Loucy (cell line): ENCODE results near the gene C14orf180.

ENCODE experiments used
- H2AFZ ChIP-seq: fragments of 200-600 bp; sonication (generic); 2 replicates; pipeline ENCODE4 v1.6.0; 2016; ENCODE audit warnings: antibody characterized with exemption, mild to moderate bottlenecking, low read length, moderate library complexity
- H3F3A ChIP-seq: fragments of 200-600 bp; 2 replicates; pipeline ENCODE4 v1.6.0; 2016; ENCODE audit warnings: antibody characterized with exemption, low read depth, mild to moderate bottlenecking
- H3K27me3 ChIP-seq: fragments of 200-600 bp; sonication (generic); 2 replicates; pipeline ENCODE4 v1.6.1; 2014; ENCODE audit warnings: low read length, mild to moderate bottlenecking; ENCODE audit not compliant: insufficient read depth, poor library complexity, severe bottlenecking
- H3K36me3 ChIP-seq: fragments of 200-600 bp; sonication (generic); 2 replicates; pipeline ENCODE4 v1.6.1; 2016; ENCODE audit warnings: low read length; ENCODE audit not compliant: insufficient read depth
- H3K4me1 ChIP-seq: fragments of 200-600 bp; sonication (generic); 2 replicates; pipeline ENCODE4 v1.5.1; 2014; ENCODE audit warnings: low read length, mild to moderate bottlenecking; ENCODE audit not compliant: insufficient read depth, poor library complexity, severe bottlenecking
- H3K4me2 ChIP-seq: fragments of 200-600 bp; sonication (generic); 2 replicates; pipeline ENCODE4 v1.6.0; 2014; ENCODE audit warnings: antibody characterized with exemption, low read length, low read depth, mild to moderate bottlenecking; ENCODE audit not compliant: poor library complexity, severe bottlenecking
- H3K4me3 ChIP-seq: fragments of 200-600 bp; sonication (generic); 2 replicates; pipeline ENCODE4 v1.5.1; 2014; ENCODE audit warnings: low read length, mild to moderate bottlenecking, mixed read lengths; ENCODE audit not compliant: poor library complexity, severe bottlenecking
- H3K79me2 ChIP-seq: fragments of 200-600 bp; sonication (generic); 2 replicates; pipeline ENCODE4 v1.6.1; 2014; ENCODE audit warnings: low read length; ENCODE audit not compliant: insufficient read depth
- H3K9ac ChIP-seq: fragments of 200-600 bp; sonication (generic); 2 replicates; pipeline ENCODE4 v1.6.0; 2014; ENCODE audit warnings: mild to moderate bottlenecking, low read depth, low read length, moderate library complexity; ENCODE audit not compliant: poor library complexity, severe bottlenecking
- H3K9me2 ChIP-seq: fragments of 200-600 bp; sonication (generic); replicated peaks from 2 replicates; pipeline ENCODE4 v1.6.1; 2016; ENCODE audit warnings: low read depth, low read length, mixed read lengths
- H3K9me3 ChIP-seq: fragments of 200-600 bp; sonication (generic); 2 replicates; pipeline ENCODE4 v1.6.1; 2014; ENCODE audit warnings: mild to moderate bottlenecking, antibody characterized with exemption, low read length, low read depth; ENCODE audit not compliant: insufficient read depth
- H4K20me1 ChIP-seq: fragments of 200-600 bp; sonication (generic); 2 replicates; pipeline ENCODE4 v1.6.0; 2014; ENCODE audit warnings: antibody characterized with exemption, low read length, mild to moderate bottlenecking; ENCODE audit not compliant: insufficient read depth, poor library complexity, severe bottlenecking
- EZH2phosphoT487 ChIP-seq: fragments of 200-600 bp; IDR thresholded peaks from 2 replicates; pipeline ENCODE4 v1.6.1; 2018; ENCODE audit warnings: antibody characterized with exemption, mild to moderate bottlenecking, moderate library complexity, borderline replicate concordance
- TF ChIP-seq, protein P1 (sequence below): fragments of 200-600 bp; sonication (generic); conservative IDR thresholded peaks from 2 replicates; pipeline ENCODE4 v1.5.1; 2014; ENCODE audit warnings: mild to moderate bottlenecking, antibody characterized with exemption, low read length

C14orf180 gene

DNA sequence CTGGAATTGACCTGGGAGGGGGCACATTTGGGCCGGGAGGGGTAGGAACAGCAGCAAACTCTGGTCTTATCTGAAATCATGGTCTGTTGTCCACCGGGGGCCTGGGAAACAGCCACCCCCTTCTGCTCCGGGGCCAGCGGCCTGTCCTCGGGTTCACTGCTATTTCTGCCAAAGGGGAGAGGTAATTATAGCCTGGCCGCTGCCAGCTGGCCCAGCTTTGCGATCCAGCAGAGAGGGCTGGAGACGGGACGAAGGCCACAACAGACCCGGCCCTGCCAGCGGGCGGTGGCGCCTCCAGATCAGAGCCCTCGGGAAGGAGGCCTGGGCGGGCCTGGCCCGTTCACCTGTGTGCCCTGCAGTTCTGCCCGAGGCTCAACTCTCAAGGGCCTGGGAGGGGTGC is at the start of gene C14orf180:
C14orf180 (plus strand) TSS at position 258 of the 400 bp plus-strand sequence. CDS start 6,667 bp downstream, outside the sequence.
- Histone ChIP-seq H3K9ac (no peak within 1 kb of the TSS), H3K4me3 (no peak within 1 kb of the TSS), H3F3A (no peaks in the 10 kb centered on the region), H3K36me3 (no peaks in the 10 kb centered on the region), H4K20me1 (no peaks in the 10 kb centered on the region), H3K9me2 (no peaks in the 10 kb centered on the region), H2AFZ (no peak within 1 kb of the TSS), H3K4me1 (no peaks in the 10 kb centered on the region), H3K27me3 (no peaks in the 10 kb centered on the region), H3K79me2 (no peaks in the 10 kb centered on the region), H3K4me2 (no peak within 1 kb of the TSS), H3K9me3 (no peaks in the 10 kb centered on the region)
- TF ChIP-seq EZH2phosphoT487, result no peak
- TF ChIP-seq, protein P1, sequence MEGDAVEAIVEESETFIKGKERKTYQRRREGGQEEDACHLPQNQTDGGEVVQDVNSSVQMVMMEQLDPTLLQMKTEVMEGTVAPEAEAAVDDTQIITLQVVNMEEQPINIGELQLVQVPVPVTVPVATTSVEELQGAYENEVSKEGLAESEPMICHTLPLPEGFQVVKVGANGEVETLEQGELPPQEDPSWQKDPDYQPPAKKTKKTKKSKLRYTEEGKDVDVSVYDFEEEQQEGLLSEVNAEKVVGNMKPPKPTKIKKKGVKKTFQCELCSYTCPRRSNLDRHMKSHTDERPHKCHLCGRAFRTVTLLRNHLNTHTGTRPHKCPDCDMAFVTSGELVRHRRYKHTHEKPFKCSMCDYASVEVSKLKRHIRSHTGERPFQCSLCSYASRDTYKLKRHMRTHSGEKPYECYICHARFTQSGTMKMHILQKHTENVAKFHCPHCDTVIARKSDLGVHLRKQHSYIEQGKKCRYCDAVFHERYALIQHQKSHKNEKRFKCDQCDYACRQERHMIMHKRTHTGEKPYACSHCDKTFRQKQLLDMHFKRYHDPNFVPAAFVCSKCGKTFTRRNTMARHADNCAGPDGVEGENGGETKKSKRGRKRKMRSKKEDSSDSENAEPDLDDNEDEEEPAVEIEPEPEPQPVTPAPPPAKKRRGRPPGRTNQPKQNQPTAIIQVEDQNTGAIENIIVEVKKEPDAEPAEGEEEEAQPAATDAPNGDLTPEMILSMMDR, result no peak

DNA sequence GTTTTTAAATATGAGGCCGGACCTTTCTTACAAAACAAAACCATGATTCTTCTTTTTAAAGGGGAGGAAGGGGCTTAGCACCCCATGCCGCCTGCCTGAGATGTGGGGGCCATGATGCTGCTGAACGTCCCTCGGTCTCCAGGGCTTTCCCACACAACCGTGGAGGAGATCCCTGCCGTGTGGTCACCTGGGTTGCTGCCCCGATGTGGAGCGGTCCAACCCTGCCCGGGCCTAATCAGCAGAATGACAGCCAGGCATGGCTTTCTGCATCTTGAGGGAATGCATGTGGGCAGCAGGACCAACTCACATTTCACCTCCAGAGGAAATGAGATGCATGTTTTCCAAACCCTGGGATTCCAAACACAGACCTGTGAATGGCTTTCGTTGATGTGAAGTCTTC is 48.9 kb upstream of the C14orf180 start:
- Histone ChIP-seq H3K79me2 (no peaks in the 10 kb centered on the region), H3K36me3 (no peaks in the 10 kb centered on the region), H2AFZ (no peak overlapping the region), H3K4me2 (no peak overlapping the region), H3K4me1 (no peaks in the 10 kb centered on the region), H3K9me2 (no peaks in the 10 kb centered on the region), H3K9ac (no peak overlapping the region), H3F3A (no peaks in the 10 kb centered on the region), H3K4me3 (no peak overlapping the region), H4K20me1 (no peaks in the 10 kb centered on the region), H3K9me3 (no peaks in the 10 kb centered on the region; the same call in 1 of the 2 replicates), H3K27me3 (no peaks in the 10 kb centered on the region)
- no peak for TF ChIP-seq EZH2phosphoT487
- TF ChIP-seq, protein P1, result no peak

DNA sequence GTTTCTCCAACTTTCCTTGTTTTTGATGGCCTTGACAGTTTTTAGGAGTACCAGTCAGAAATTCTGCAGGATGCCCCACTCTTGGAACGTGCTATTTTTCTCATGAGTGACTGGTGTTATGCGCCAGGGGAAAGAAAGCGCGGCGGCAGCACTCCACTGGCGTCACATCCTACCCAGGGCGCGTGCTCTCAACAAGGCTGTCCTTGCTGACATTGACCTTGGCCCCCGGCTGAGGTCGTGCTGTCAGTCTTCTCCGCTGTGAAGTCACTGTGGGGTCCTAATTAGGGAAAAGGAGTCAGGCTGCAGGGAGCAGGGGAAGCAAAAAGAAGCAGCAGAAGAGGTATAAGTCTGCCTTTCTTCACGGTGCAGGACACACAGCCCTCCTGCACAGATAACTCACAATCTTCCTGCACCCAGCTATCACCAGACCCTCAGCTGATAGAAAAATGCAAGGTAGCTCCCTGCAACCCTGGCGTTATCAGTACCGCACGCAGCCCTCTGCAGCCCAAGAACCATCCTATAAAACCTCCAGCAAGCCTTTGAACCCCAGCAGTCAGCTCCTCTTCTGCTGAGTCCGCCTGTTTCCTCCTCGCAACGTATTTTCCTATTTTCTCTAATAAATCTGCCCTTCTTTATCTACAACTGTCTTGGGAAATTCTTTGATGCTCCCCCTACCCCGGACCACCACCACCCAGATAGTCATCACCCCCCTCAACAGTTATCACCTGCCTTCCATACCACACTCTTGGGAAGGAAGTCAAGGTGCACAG is 48.0 kb upstream of the C14orf180 start:
- H3F3A ChIP-seq, result no peaks in the 10 kb centered on the region
- no peaks in the 10 kb centered on the region for H3K27me3 ChIP-seq
- H3K79me2 ChIP-seq, result no peaks in the 10 kb centered on the region
- no peak overlapping the region for H3K9ac ChIP-seq
- no peak overlapping the region for H3K4me2 ChIP-seq
- no peaks in the 10 kb centered on the region for H3K36me3 ChIP-seq
- no peak overlapping the region for H3K4me3 ChIP-seq
- no peaks in the 10 kb centered on the region for H3K4me1 ChIP-seq
- H3K9me2 ChIP-seq, result no peaks in the 10 kb centered on the region
- TF ChIP-seq, protein P1, result no peak
- TF ChIP-seq EZH2phosphoT487, result no peak
- H3K9me3 ChIP-seq, result no peaks in the 10 kb centered on the region; the same call in 1 of the 2 replicates
- H2AFZ ChIP-seq, result no peak overlapping the region
- no peaks in the 10 kb centered on the region for H4K20me1 ChIP-seq
